NCI-H2196 treated with DMSO at 0.1 percent for 48 hours (cell line): ENCODE results near the gene SLC7A11.
"Not testable (repeated sequence)": the region's sequence is repeated elsewhere in the genome, so short reads cannot be mapped to it uniquely, and the experiment has no call there.

Experiments
- DNase-seq: peaks from one replicate; lab custom pipeline; 2025; ENCODE audit not compliant: unreplicated experiment; lab: John Stamatoyannopoulos, UW

SLC7A11 gene

DNA sequence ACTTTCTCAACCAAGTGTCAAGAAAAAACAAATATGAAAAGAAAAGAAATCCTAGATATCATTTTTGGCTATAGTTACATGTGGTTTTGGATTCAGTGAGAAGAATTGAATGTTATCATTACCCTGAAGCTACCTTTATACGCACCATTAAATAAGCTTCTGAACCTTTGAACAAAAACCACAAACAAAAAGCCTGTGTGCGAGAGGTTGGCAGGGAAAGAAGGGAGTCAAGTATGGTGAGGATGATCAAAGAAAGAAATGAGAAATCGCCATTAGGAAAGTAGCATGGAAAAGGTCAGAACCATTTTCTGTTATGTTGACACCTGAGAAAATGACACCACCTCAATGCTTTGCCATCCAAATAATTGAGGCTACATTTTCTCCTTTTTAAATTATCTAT, 1.2 kb upstream of the SLC7A11 start:
- peak; percentile 25 for DNase-seq

GRCh38 chr4:138242834-138243156, 646 bp upstream of the SLC7A11 start:
- no peak for DNase-seq

DNA sequence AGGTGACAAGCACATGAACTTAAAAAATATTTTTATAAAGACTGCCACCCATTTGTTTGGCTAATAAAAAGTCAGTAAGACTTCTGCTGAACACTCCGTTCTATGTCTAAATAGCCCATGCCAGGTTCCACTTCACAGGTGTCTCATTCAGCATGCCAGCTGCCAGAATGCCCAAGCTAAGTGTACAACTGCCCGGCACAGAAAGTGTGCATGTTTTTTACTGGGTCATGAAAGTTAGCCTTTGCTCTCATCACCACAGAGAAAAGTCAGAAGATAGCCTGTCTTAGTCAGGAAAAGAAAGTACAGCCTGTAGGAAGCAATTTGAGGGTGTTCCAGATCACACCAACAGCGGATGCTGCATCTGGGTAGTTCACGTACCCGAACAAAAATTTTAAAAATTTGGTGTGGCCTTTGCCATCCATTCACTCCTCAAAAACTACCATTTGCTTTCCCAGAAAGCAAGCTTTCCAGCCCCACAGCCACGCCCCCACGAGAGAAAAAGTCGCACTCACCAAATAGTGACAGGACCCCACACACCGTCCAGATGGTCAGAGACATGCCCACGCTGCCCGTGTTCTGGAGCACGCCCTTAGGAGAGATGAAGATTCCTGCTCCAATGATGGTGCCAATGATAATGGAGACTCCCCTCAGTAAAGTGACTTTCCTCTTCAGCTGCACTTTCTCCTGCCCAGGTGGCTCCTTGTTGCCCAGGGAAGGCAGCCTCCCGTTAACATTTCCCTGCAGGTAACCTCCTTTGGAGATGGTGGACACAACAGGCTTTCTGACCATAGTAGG, 671 bp downstream of the SLC7A11 start:
- no peak for DNase-seq

DNA sequence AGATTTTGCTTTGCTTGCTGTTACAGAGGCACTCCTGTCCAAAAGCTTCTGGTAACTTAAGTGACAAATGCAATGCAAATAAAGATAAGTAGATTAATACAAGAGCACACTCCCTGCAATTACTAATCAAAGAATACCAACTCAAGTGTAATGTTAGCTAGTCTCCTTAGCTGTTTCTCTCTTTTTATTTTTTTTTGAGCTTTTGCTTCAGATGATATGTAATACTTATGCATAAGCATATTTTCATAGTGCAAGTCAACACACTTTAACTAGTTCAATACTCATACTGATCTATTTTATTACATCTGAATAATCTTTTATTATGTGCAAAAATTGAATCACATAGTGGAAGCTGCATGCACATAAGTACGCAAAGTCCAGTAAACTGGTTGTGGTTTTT, 2.7 kb downstream of the SLC7A11 start:
- no peak for DNase-seq

- no peak for DNase-seq
Measured at GRCh38 chr4:138238521-138239292, 3.4 kb downstream of the SLC7A11 start.

- not testable (repeated sequence) for DNase-seq
Measured at GRCh38 chr4:138237132-138237531, 5.0 kb downstream of the SLC7A11 start.

DNA sequence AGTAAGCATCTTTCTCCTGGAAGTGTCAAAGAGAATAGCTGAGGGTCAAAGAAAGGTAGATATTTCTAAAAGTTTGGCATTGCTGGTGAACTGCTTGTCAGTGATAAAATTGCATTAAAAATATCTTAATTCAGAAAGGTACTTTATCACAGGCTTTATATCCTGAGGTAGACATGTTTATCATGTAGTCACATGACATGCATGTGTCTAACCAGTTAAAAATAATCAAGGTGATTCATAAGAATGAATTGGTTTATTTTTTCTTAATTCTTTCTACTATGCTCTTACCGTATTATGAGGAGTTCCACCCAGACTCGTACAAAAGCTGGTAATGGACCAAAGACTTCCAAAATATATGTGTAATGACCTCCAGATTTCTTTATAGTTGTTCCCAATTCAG, 6.1 kb downstream of the SLC7A11 start:
- DNase-seq: no peak

- DNase-seq: no peak
Measured at GRCh38 chr4:138235419-138235952, 6.7 kb downstream of the SLC7A11 start.

GRCh38 chr4:138234248-138234647, 7.9 kb downstream of the SLC7A11 start:
- DNase-seq: no peak

- no peak for DNase-seq
Measured at GRCh38 chr4:138233313-138234034, 8.7 kb downstream of the SLC7A11 start.

DNA sequence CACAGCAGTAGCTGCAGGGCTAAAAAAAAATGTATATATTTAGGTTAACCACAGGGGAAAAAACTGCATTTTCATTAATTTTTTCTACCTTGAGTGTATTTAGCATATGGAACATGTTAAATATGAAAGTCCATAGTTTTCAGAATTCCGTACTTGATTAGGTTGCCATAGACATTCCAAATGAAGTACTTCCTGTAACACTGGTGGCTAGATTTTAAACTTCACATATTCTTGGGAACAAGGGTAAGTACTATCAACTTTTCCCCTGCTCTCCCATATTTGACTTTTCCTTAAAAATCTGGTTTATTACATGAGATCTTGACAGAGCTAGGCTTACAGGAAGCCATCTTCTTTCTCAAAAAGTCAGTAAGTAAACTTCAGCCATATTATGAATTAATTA, 9.8 kb downstream of the SLC7A11 start:
- DNase-seq: no peak

- DNase-seq: no peak
Measured at GRCh38 chr4:138230048-138230447, 12.1 kb downstream of the SLC7A11 start.

- DNase-seq: no peak
Measured at GRCh38 chr4:138229160-138229559, 13.0 kb downstream of the SLC7A11 start.

GRCh38 chr4:138226351-138226750, 15.8 kb downstream of the SLC7A11 start:
- no peak for DNase-seq

GRCh38 chr4:138225477-138225876, 16.7 kb downstream of the SLC7A11 start:
- no peak for DNase-seq

DNA sequence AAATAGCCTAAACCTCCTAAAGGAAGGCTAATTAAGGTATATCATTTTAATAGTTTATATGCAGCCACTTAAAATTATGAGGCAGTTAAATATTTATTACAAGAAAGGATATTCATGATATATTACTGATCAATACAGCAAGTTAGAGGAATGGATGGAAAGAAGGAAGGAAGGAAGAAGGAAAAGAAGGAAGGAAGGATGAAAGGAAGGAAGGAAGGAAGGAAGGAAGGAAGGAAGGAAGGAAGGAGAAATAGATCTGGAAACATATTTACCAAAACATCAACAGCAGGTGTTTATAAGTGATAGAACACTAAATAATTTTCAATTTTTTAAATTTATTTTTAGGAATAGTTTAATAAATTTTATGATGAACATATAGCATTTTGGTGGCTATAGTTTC, 17.5 kb downstream of the SLC7A11 start:
- DNase-seq: no peak

DNA sequence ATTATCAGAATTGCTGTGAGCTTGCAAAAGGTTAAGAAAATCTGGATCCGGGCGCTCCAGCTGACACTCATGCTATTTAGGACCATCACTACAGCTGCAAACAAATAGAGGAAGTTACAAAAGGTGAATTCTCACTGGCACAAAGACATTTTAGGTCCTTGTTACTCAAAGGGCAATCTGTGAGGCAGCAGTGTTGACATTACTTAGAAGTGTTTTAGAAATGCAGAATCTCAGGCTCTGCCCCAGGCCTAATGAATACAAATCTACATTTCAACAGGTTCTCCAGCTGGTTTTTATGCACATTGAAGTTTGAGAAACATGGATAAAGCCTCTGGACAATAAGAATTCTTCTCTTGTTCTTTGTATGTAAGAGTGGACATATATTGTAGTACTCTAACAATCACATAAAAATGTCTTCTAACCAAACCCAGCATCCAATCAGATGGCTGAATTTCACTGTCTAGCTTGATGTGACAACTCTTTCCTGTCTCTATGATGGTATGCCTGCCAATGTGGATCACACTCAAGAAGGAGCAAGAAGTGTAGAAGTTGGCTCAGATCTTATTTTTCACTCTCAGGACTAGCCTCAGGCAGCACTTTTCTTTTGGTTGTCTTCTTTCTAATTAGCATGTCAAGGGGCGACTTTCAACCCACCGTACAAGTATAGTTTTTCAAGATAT, 18.8 kb downstream of the SLC7A11 start:
- DNase-seq: no peak

- DNase-seq: no peak
Measured at GRCh38 chr4:138222046-138222445, 20.1 kb downstream of the SLC7A11 start.

GRCh38 chr4:138218976-138219375, 23.2 kb downstream of the SLC7A11 start:
- DNase-seq: no peak

GRCh38 chr4:138217567-138217966, 24.6 kb downstream of the SLC7A11 start:
- no peak for DNase-seq

DNA sequence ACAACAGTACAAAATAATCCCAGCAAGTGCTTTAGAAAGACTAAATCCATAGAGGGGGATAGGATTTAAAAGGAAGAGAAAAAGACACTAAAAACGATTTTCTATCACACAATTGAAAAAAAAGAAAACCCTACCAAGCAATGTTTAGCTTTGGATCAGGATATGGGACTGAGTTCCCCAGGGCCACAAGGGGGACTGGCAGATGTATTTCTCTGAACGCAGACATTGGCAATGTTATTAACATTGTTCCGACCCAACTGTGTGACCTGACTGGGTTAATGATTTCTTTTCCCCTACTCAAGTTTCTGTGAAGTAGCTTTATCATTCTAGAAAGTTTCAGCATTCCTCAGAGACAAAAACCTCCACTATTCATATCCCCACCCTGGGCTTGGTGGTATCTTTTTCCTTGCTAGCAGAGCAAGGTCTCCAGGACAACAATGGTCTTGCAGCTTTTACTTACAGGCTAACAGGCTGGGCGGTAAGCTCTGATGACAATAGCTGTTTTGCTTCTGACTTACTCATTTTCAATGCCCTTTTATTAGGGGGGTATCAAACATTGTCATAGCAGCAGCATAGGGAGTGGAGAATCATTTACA, 25.8 kb downstream of the SLC7A11 start:
- DNase-seq: no peak
